HFF-Myc (cell line): ENCODE measurements around the gene OGDHL.

Experiments used
- DNase-seq: peaks from one replicate; pipeline ENCODE4 v3.0.0-alpha.2; 2011; ENCODE audit warnings: low read depth; ENCODE audit errors: extremely low read depth
- H3K4me3 ChIP-seq: replicated peaks from 2 replicates; pipeline ENCODE4 v1.5.1; 2011; ENCODE audit warnings: low read depth, mild to moderate bottlenecking, control low read depth, low read length
- TF ChIP-seq, protein P1 (sequence below): IDR thresholded peaks from 2 replicates; pipeline ENCODE4 v1.5.1; 2012; ENCODE audit warnings: mild to moderate bottlenecking, low read depth, low read length, control low read depth; ENCODE audit errors: missing control alignments

OGDHL gene

DNA sequence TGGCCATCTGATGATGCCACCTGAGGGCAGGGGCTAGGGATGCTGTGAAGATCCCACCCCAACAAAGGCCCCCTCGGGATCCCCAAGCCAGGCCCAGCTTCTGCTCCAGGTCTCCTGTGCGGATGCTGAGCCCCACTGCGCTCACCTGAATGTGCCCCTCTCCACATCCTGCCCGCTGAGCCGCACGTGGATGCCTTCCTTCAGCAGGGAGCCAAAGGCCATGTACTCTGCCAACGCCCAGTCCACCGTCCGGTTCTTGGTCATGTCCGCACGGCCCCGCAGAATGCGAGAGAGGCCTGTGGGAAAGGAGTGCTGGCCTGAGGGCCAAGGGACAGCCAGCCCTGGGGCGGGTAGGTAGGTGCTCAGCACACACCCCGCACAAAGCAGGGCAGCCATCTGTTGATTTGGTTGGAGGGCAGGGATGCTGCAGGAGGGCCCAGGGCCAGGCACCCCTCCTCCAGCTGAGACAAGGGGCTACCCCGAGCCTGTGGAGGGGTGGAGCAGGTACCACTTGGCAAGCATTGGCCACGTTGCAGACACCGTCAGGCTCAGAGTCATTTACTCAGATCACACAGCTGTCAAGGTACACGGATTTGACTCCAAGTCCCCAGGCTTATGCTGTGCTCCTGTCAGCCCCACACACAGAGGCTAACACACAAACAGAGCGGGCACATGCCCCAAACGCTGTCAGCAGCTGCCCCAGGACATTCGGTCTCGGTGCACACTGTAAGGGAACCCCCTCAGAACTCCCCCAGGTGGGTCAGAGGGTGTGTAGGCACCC is 19.2 kb downstream of the OGDHL start:
- DNase-seq = no peak
- no peak overlapping the region for H3K4me3 ChIP-seq
- TF ChIP-seq, protein P1, sequence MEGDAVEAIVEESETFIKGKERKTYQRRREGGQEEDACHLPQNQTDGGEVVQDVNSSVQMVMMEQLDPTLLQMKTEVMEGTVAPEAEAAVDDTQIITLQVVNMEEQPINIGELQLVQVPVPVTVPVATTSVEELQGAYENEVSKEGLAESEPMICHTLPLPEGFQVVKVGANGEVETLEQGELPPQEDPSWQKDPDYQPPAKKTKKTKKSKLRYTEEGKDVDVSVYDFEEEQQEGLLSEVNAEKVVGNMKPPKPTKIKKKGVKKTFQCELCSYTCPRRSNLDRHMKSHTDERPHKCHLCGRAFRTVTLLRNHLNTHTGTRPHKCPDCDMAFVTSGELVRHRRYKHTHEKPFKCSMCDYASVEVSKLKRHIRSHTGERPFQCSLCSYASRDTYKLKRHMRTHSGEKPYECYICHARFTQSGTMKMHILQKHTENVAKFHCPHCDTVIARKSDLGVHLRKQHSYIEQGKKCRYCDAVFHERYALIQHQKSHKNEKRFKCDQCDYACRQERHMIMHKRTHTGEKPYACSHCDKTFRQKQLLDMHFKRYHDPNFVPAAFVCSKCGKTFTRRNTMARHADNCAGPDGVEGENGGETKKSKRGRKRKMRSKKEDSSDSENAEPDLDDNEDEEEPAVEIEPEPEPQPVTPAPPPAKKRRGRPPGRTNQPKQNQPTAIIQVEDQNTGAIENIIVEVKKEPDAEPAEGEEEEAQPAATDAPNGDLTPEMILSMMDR = no peak

DNA sequence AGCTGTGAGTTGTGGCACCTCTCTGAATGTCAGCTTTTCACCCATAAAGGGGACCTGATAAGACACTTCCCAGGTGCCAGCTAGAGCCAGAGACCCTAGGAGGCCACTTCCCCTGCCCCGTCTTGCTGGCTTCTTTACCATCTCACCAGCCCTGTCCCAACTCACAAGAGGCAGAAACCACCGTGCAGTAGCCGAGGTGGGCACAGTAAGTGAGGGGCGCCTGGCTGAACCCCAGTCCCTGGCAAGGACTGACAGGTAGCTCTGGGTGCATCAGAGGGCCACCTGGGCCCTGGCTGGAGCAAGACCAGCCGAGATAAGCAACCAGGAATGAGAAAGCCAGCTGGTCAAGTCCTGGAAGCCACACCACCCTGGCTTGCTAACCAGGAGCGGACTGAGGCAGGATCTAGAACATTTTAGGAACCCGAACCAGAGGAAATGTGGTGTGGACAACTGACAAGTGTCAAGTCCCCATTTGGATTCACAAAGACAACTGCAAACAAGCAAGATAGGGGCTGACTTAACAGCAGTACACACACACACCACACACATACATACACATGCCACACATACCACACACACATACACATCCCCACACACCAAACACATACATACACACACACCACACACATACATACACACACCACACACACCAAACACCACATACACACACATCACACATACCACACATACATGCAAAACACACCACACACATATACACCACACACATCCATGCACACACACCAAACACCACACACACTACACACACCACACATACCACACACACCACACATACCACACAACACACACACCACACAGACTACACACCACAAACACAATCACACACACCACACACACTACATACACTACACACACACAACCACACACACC is 20.8 kb downstream of the OGDHL start:
- H3K4me3 ChIP-seq = no peak overlapping the region
- no peak for DNase-seq
- TF ChIP-seq, protein P1 = no peak

DNA sequence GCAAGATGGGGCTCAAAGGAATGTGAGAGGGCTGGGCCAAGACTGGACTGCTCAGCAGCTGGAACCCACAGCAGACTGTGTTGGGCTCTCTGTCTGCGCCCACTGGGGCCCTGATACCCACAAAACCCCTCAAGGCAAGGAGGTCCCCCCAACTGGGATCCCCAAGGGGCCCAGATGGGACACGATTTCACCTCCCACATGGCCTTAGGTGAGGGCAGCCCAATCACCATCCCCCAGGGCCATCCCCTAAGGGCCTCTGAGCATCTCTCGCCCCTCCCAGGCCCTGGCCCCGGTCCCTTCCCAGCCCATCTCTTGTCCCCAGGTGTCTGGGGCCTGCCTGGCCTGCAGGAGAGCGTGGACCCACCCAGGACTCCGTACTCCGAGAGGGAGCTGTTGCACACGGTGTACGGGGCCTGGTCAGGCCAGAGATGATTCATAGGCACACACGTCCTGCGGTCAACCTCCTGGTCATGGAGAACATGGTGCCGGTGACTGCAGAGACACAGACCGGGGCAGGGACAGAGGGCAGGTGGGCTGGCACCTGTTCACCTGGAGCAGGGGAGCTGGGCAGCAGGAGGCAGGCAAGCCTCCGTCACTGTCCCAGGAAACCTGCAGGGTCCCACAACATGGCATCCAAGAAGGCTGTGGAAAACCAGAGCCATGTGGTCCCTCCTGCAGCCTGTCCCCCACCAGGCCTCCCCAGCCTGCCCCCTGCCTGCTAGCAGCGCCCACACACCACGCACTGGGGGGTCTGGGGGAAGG is 21.6 kb downstream of the OGDHL start:
- no peak overlapping the region for H3K4me3 ChIP-seq
- DNase-seq = no peak
- TF ChIP-seq, protein P1 = no peak

DNA sequence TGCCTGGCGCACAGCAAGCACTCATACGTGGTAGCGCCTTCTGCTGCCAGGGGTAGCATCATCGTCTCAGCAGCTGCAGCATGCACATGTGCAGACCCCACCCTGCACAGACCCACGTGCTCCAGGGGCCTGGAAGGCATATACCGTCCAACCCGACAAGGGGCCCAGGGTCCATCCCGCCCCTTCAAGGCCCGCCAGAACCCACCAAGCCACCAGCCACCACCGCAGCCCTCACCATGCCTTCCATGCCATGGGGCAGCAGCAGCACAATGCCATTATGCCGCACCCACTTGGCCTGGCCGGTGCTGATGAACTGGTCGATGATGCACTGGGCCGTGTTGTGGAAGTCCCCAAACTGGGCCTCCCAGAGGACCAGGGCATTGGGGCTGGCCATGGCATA is 22.7 kb downstream of the OGDHL start:
- DNase-seq = no peak
- TF ChIP-seq, protein P1 = no peak
- H3K4me3 ChIP-seq = no peak overlapping the region

DNA sequence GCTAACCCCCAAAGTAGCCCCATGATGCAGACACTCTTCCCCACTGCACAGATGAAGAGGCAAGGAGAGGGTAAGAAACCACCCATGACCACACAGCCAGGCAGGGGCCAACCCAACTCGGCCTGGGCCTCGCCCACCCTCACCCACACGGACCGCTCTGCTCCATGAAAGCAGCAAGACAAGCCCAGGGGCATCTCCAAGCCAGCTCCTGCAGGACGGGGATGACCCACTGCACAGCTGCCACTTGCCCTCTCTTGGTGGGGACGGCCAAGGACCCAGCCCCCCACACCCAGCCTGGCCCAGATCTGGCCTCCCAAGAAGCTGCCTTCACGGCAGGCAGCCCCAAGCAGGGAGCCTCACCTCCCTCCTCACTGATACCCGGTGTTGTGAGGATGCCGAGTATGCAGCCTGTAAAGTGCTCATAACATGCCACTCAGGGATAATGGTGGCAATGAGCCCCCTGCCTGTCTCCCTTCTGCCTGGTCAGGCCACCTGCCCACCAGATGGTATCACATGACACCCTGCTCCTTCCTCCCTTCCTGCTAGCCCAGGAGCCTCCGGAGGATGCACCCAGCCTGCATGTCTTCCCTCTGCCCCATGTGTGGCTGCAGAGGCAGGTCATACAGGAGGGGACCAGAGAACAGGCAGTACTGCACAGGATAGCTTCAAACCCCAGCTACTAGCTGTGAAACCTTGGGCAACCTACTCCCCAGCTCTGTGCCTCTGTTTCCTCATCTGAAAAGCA is 23.3 kb downstream of the OGDHL start:
- H3K4me3 ChIP-seq = no peak overlapping the region
- no peak for DNase-seq
- TF ChIP-seq, protein P1 = no peak
